GM23338 (cell line): ENCODE data around the gene POLR1A.

Experiments used
- CREB1 ChIP-seq: fragments of 250-450 bp; sonication (Bioruptor Pico); IDR thresholded peaks from 2 replicates; pipeline ENCODE4 v1.5.0; 2020; ENCODE audit warnings: low read depth, mild to moderate bottlenecking, moderate library complexity
- CTCF ChIP-seq, 2 experiments: fragments of 200-600 bp in 1 of 2; sonication (generic) in 1 of 2; conservative IDR thresholded peaks; 2 replicates each; pipeline versions ENCODE4 v1.5.1 to v1.6.1; 2016 to 2017; ENCODE audit warnings: antibody characterized with exemption in 2 of 2, low read depth in 2 of 2, mild to moderate bottlenecking in 2 of 2, moderate library complexity in 1 of 2
- ETS1 ChIP-seq: IDR thresholded peaks from 2 replicates; pipeline ENCODE4 v1.6.1; 2016; ENCODE audit warnings: antibody characterized with exemption
- EZH2 ChIP-seq: fragments of 200-600 bp; sonication (generic); IDR thresholded peaks from one replicate; pipeline ENCODE4 v1.8.0; 2017; ENCODE audit warnings: antibody characterized with exemption, mild to moderate bottlenecking, low read depth; ENCODE audit not compliant: unreplicated experiment
- EZH2phosphoT487 ChIP-seq: fragments of 200-600 bp; sonication (generic); IDR thresholded peaks from one replicate; pipeline ENCODE4 v1.8.1; 2018; ENCODE audit warnings: antibody characterized with exemption; ENCODE audit not compliant: unreplicated experiment
- POLR2AphosphoS5 ChIP-seq: IDR thresholded peaks from 2 replicates; pipeline ENCODE4 v1.6.1; 2016; ENCODE audit warnings: antibody characterized with exemption, low read depth
- REST ChIP-seq: IDR thresholded peaks from one replicate; pipeline ENCODE4 v1.6.1; 2018; ENCODE audit warnings: antibody characterized with exemption; ENCODE audit not compliant: unreplicated experiment
- STAT1 ChIP-seq: IDR thresholded peaks from one replicate; pipeline ENCODE4 v1.6.1; 2016; ENCODE audit warnings: antibody characterized with exemption; ENCODE audit not compliant: unreplicated experiment

- TF ChIP-seq CTCF (conservative IDR thresholded peaks at IDR 0.05; ENCODE audit: low read depth in 2 of 2) (no peak), POLR2AphosphoS5 (no peak), EZH2 (no peak), CREB1 (no peak), REST (no peak), ETS1 (no peak), STAT1 (no peak), EZH2phosphoT487 (no peak)
Measured at GRCh38 chr2:86097114-86097896, 8.4 kb downstream of the POLR1A start.
